GM12878 (cell line): ENCODE measurements around the gene C14orf119. TPM values are rescaled to one million over a fixed set of nuclear protein-coding genes. Genes with fewer than 3 reads are reported as not detected.

ENCODE experiments used
- ATAC-seq: fragments of 200-7000 bp; cut with Tn5 transposase; 3 replicates; pipeline ENCODE4 v1.9.1; 2020; ENCODE audit warnings: mild to moderate bottlenecking, moderate library complexity
- BruUV-seq: library from RNA; stranded (reverse); fragments of 400-500 nt; replicated peaks from 2 replicates; lab custom pipeline; 2021; lab: Mats Ljungman, UMichigan
- CTCF ChIA-PET: fragments of 300-600 bp; sonication (Branson Sonifier 250); formaldehyde crosslinking; extraction: SDS; loops from one replicate; lab custom pipeline; 2021; ENCODE audit warnings: inconsistent platforms; lab: Yijun Ruan, JAX
- POLR2A ChIA-PET: fragments of 350-600 bp; formaldehyde crosslinking; extraction: SDS; loops from one replicate; lab custom pipeline; 2021; ENCODE audit warnings: inconsistent platforms; lab: Charles Lee
- RAD21 ChIA-PET: fragments of 300-600 bp; sonication (Branson Sonifier 250); formaldehyde crosslinking; loops from one replicate; lab custom pipeline; 2023; ENCODE audit warnings: antibody characterized with exemption; ENCODE audit not compliant: unreplicated experiment; lab: Charles Lee
- SMC1A ChIA-PET: fragments of 300-600 bp; sonication (Branson Sonifier 250); formaldehyde crosslinking; loops from one replicate; lab custom pipeline; 2023; ENCODE audit not compliant: unreplicated experiment, uncharacterized antibody; lab: Charles Lee
- DNase-seq: peaks from one replicate; pipeline ENCODE4 v3.0.0-alpha.2; 2011; ENCODE audit warnings: low read depth, low spot score
- FAIRE-seq: peaks from 3 replicates; lab custom pipeline; 2011; peaks lifted over from hg19 to GRCh38; lab: Jason Lieb, UNC
- H2AFZ ChIP-seq: 2 replicates; pipeline ENCODE4 v1.6.0; 2011; ENCODE audit warnings: low read depth, low read length, control low read depth; ENCODE audit not compliant: control insufficient read depth
- H3K27ac ChIP-seq: 2 replicates; pipeline ENCODE4 v1.5.1; 2011; ENCODE audit warnings: control low read depth; ENCODE audit not compliant: control insufficient read depth, insufficient read depth
- H3K27me3 ChIP-seq, 2 experiments: replicated peaks in 1 of 2; 2 replicates each; pipeline versions ENCODE4 v1.6.0 to v1.6.1; 2011; ENCODE audit warnings: low read length in 1 of 2; ENCODE audit not compliant: control insufficient read depth in 2 of 2, insufficient read depth in 2 of 2
- H3K36me3 ChIP-seq, 2 experiments: 2 replicates each; pipeline ENCODE4 v1.5.1; 2011; ENCODE audit warnings: low read length in 1 of 2; ENCODE audit not compliant: control insufficient read depth in 2 of 2, insufficient read depth in 2 of 2
- H3K4me1 ChIP-seq: 2 replicates; pipeline ENCODE4 v1.6.1; 2011; ENCODE audit warnings: mild to moderate bottlenecking, low read length, moderate library complexity, mixed read lengths; ENCODE audit not compliant: control insufficient read depth, insufficient read depth
- H3K4me2 ChIP-seq: 2 replicates; pipeline ENCODE4 v1.6.0; 2011; ENCODE audit warnings: control low read depth; ENCODE audit not compliant: control insufficient read depth, insufficient read depth
- H3K4me3 ChIP-seq: fragments of 200-600 bp; sonication (generic); 2 replicates; pipeline ENCODE4 v1.5.1; 2016
- H3K79me2 ChIP-seq: 2 replicates; pipeline ENCODE4 v1.6.0; 2011; ENCODE audit warnings: low read length; ENCODE audit not compliant: control insufficient read depth, insufficient read depth
- H3K9ac ChIP-seq: 2 replicates; pipeline ENCODE4 v1.8.0; 2011; ENCODE audit warnings: low read length, control low read depth, mixed read lengths; ENCODE audit not compliant: control insufficient read depth, insufficient read depth
- H3K9me3 ChIP-seq: replicated peaks from 3 replicates; pipeline ENCODE4 v1.5.1; 2011; ENCODE audit warnings: mild to moderate bottlenecking, low read length; ENCODE audit not compliant: control insufficient read depth, insufficient read depth
- H4K20me1 ChIP-seq: 2 replicates; pipeline ENCODE4 v1.6.0; 2011; ENCODE audit not compliant: control insufficient read depth, insufficient read depth
- ATF7 ChIP-seq: fragments of 450-650 bp; IDR thresholded peaks from 2 replicates; pipeline ENCODE4 v1.6.1; 2016; ENCODE audit warnings: low read depth, mild to moderate bottlenecking
- BACH1 ChIP-seq: fragments of 450-650 bp; IDR thresholded peaks from 2 replicates; pipeline ENCODE4 v1.6.1; 2017; ENCODE audit warnings: mild to moderate bottlenecking, borderline replicate concordance
- CHD4 ChIP-seq: fragments of 200-600 bp; sonication (generic); IDR thresholded peaks from 2 replicates; pipeline ENCODE4 v1.6.1; 2016; ENCODE audit warnings: mild to moderate bottlenecking
- ETV6 ChIP-seq, 2 experiments: fragments of 450-650 bp in 1 of 2; IDR thresholded peaks in 1 of 2; conservative IDR thresholded peaks in 1 of 2; 2 replicates each; pipeline ENCODE4 v1.6.1; 2014; ENCODE audit warnings: antibody characterized with exemption in 1 of 2, borderline replicate concordance in 1 of 2, low read depth in 1 of 2, mild to moderate bottlenecking in 1 of 2, moderate library complexity in 1 of 2
- IKZF1 ChIP-seq: fragments of 450-650 bp; conservative IDR thresholded peaks from 2 replicates; pipeline ENCODE4 v1.6.1; 2017; ENCODE audit warnings: antibody characterized with exemption, mild to moderate bottlenecking
- SMARCA5 ChIP-seq: fragments of 450-650 bp; IDR thresholded peaks from 2 replicates; pipeline ENCODE4 v1.6.1; 2017; ENCODE audit warnings: mild to moderate bottlenecking
- SUZ12 ChIP-seq: fragments of 200-600 bp; sonication (generic); IDR thresholded peaks from one replicate; pipeline ENCODE4 v1.6.1; 2018; ENCODE audit warnings: antibody characterized with exemption, mild to moderate bottlenecking; ENCODE audit not compliant: unreplicated experiment
- TCF7 ChIP-seq: IDR thresholded peaks from 2 replicates; pipeline ENCODE4 v1.6.1; 2014; ENCODE audit warnings: antibody characterized with exemption, borderline replicate concordance
- ZNF622 ChIP-seq: fragments of 450-650 bp; IDR thresholded peaks from 2 replicates; pipeline ENCODE4 v1.6.1; 2017; ENCODE audit warnings: mild to moderate bottlenecking, inconsistent platforms
- WGBS: methylation state at CpG from one replicate; pipeline ENCODE4 v1.1.6; 2016; ENCODE audit warnings: low lambda C conversion rate; ENCODE audit not compliant: insufficient replicate concordance, insufficient coverage; ENCODE audit errors: missing lambda C conversion rate; 5-methylcytosine and 5-hydroxymethylcytosine counted together
- in situ Hi-C: fragments of 300-500 bp; cut with MboI; formaldehyde crosslinking; loops from 9 replicates; pipeline ENCODE4 v1.14.3; 2018; ENCODE audit warnings: mixed read lengths
- intact Hi-C: fragments of 100-400 bp; cut with micrococcal nuclease; formaldehyde crosslinking; loops from one replicate; pipeline ENCODE4 v1.14.2; 2022; ENCODE audit not compliant: unreplicated experiment
- polyA plus RNA-seq, 11 experiments: library from polyadenylated mRNA; depleted of rRNA in 4 of 11; unstranded in 6 of 11; stranded (reverse) in 5 of 11; fragments of >200 nt; fragmentation: Nextera tagmentation in 4 of 11; fragmentation: Illumina TruSeq in 1 of 11; extraction: Ambion mirVana in 4 of 11; extraction: Trizol in 1 of 11; gene quantifications; 1 replicate in 1 of 11; 2 replicates in 10 of 11; pipeline versions ENCODE4 v1.2.1 to v1.2.3, GENCODE V29; 2011 to 2016; ENCODE audit warnings: inconsistent platforms in 2 of 11, missing spikeins in 2 of 11, low read depth in 1 of 11
- total RNA-seq, 4 experiments: library from RNA; depleted of rRNA in 3 of 4; stranded (reverse); fragments of >200 nt in 3 of 4; fragmentation: Illumina TruSeq in 1 of 4; extraction: Trizol in 1 of 4; gene quantifications; 2 replicates each; pipeline versions ENCODE4 v1.2.1 to v1.2.3, GENCODE V29; 2013 to 2021
- TF ChIP-seq, protein P1 (sequence below): fragments of 450-650 bp; IDR thresholded peaks from 2 replicates; pipeline ENCODE4 v1.6.1; 2017; ENCODE audit warnings: mild to moderate bottlenecking

C14orf119 gene
- total and polyA plus RNA-seq, 10 of the 15 experiments (the other 5 are each of a cell fraction or from before 2014, with no cell fraction given), result 32.3 to 228 (median 57.6) TPM

DNA sequence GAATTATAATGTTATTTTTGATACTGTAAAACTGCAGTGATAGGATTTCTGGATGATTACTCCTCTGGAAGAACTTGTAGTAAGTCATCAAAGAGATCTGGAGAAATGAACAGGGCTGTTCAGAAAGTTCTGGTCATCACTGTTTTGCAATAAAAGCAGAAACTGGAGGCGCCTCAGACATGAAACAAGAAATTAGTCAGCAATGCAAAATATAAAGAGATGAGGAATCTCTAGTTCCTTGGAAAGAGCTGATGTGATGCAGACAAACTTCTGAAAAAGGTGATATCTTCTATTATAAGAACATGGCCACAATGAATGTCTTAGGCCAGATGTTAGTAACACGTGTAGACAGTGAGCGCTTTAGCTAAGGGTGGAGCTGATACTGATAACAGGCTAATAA lies 9.8 kb upstream of the C14orf119 start:
- no peaks in the 10 kb centered on the region for H4K20me1 ChIP-seq
- no peak overlapping the region for H3K9ac ChIP-seq
- no peak overlapping the region for H3K4me3 ChIP-seq
- H3K27ac ChIP-seq, result no peak overlapping the region
- no peak overlapping the region for H2AFZ ChIP-seq
- H3K36me3 ChIP-seq, result peaks cover 9 to 41% of the 10 kb centered on the region in 2 experiments
- WGBS, result 35% methylated on average over 3 of the region's 3 CpGs
- CTCF ChIA-PET, result interaction anchor here (0.6 to 3.1 kb wide), 6 partner anchors 8 to 99 kb away, joined by 3 to 16 read pairs (median 5); partner anchors contain the start of gene ACIN1
- H3K79me2 ChIP-seq, result no peaks in the 10 kb centered on the region; the same call in 1 of the 2 replicates
- FAIRE-seq, result no peak
- RAD21 ChIA-PET, result no interaction called here
- H3K4me2 ChIP-seq, result no peak overlapping the region
- SMC1A ChIA-PET, result interaction anchor here (0.6 to 1.3 kb wide), 4 partner anchors 9 to 17 kb away, joined by 3 to 4 read pairs (median 3); partner anchors contain the start of genes ACIN1 and C14orf119
- BruUV-seq, result no TSS peak
- no peaks in the 10 kb centered on the region for H3K4me1 ChIP-seq
- POLR2A ChIA-PET, result interaction anchor here (0.6 to 1.3 kb wide), 2 partner anchors 9 to 93 kb away, joined by 6 to 7 read pairs; partner anchors contain the start of genes ACIN1 and C14orf119
- no peaks in the 10 kb centered on the region for H3K9me3 ChIP-seq
- no peak for ATAC-seq
- DNase-seq, result no peak
- H3K27me3 ChIP-seq, result no peaks in the 10 kb centered on the region
- in situ Hi-C loops (no loop called here), intact Hi-C loops (no loop called here)
- no peak for TF ChIP-seq SMARCA5
- no peak for TF ChIP-seq ETV6 (conservative IDR thresholded peaks at IDR 0.05 in 1 of 2, IDR thresholded peaks at IDR 0.05 in 1 of 2; ENCODE audit: borderline replicate concordance in 1 of 2, low read depth in 1 of 2)
- no peak for TF ChIP-seq ATF7
- TF ChIP-seq ZNF622, result no peak
- TF ChIP-seq BACH1, result no peak
- TF ChIP-seq SUZ12, result no peak
- TF ChIP-seq TCF7, result no peak
- TF ChIP-seq IKZF1, result no peak
- no peak for TF ChIP-seq CHD4
- TF ChIP-seq, protein P1, sequence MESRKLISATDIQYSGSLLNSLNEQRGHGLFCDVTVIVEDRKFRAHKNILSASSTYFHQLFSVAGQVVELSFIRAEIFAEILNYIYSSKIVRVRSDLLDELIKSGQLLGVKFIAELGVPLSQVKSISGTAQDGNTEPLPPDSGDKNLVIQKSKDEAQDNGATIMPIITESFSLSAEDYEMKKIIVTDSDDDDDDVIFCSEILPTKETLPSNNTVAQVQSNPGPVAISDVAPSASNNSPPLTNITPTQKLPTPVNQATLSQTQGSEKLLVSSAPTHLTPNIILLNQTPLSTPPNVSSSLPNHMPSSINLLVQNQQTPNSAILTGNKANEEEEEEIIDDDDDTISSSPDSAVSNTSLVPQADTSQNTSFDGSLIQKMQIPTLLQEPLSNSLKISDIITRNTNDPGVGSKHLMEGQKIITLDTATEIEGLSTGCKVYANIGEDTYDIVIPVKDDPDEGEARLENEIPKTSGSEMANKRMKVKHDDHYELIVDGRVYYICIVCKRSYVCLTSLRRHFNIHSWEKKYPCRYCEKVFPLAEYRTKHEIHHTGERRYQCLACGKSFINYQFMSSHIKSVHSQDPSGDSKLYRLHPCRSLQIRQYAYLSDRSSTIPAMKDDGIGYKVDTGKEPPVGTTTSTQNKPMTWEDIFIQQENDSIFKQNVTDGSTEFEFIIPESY, result no peak
